GM18526 (cell line): ENCODE data around the gene MICAL3.

Experiments used
- POLR2A ChIP-seq: IDR thresholded peaks from 3 replicates; pipeline ENCODE4 v1.6.1; 2011; ENCODE audit not compliant: insufficient read length; ENCODE audit errors: extremely low read depth

MICAL3 gene

DNA sequence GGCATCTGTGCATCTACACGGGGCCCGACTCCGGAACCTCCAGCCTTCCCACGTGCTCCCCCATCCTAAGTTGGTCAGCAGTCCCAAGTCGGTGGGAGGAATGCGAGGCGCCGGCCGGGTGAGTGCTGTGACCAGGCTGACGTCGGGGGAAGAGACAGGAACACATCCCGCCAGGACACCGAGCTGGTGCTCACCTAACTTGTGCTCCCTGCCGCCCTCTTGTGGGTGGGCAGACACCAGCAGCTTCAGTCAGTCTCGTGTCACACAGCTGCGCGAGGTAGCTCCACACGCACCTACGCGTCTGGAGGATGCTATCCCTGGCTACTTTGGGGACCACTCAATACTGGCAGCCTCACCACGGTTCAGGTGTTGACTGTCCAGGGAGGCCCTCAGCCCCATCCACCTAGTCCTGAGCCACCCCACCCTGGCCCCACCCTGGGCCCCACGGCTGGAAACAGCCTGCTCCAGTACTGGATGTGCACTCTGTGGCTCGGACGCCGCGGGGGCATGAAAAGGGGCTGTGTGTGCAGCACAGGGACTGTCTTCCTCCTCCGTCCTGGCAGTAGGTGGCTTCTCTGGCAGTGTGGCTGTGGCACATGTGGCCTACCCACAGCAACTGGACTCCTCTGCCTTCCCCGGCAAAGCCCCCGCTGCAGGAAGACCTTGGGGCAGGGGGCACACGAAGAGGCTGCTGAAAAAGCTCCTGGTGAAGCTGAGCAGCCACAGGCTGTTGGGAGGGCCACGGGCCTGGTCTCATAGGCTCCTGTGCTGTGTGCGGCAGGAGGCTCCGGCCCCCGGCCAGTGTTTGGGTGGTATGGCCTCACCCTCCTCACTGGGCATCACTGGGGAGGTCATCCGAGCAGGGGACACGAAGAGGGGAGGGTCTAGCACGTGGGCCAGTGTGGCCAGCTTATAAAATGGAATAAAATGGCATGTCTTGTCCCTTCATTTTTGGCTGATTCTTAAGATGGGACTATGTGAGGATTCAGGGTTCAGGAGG, 238.9 kb downstream of the MICAL3 start:
- TF ChIP-seq POLR2A, result no peak

DNA sequence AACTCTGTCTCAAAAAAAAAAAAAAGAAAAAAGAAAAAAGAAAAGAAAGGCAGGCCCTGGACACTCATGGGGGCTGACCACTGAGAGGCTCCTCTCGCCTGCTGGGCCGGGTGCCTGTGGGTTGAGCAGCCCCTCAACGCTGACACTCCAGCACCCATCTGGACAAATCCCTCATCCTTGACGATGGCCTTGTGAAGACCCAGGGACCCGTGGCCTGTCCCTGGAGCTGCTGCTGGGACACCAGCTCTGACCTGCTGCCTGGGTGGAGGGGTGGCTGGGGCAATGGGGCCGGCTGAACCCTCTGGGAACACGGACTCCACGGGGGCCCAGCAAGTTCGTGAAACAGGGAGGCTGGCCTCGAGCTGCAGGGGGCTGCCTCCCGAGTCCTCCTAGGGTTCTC, 239.6 kb downstream of the MICAL3 start:
- no peak for TF ChIP-seq POLR2A

DNA sequence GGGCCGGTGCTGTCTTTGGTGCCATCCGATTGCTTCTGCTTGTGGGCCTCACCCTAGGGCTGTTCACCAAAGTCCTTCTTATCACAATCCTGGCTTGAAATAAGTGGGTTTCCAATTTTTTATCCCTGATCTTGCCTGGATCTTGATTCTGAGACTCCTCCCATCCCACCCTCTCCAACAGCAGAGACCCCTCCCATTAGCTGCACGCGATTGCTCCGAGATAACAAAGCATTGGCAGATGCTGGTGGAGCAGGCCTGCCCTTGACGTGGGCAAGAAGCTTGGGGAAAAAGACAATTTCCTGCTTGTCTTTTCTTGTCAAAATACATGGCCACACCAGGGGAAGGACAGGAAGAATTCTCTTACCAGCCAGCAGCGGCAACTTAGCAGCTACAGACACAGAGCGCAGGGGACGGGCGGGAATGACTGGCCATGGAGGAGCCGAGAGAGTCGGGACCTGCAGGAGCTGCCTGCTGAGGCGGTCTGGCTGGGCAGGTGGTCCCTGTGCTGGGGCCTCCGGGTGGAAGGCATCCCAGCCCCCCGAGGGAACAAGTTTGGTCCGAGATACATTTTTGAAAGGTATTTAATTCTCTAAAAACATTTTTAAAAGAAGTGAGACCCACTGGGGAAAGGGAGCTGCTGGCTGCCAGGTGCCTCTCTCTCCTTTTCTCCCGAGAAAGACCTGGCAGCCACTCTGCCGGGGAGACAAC, 240.4 kb downstream of the MICAL3 start:
- no peak for TF ChIP-seq POLR2A

DNA sequence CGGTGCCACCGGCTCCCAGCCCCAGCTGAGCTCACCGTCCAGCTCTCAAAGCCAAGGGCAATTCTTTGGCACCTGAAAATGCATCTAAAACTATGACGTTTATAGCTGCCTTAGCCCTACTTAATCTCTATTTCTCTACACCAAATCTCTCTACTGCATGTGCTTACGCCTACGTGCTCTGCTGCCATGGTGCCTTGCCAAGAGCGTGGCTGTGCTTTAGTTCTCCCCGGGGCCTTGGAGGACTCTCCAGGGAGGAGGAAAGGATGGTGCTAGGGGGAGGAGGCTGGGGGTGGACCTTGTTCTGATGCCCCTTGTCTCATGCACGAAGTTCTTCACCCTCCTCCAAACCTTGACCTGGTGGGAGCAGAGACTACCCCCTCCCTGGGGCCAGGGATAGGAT, 241.0 kb downstream of the MICAL3 start:
- no peak for TF ChIP-seq POLR2A

DNA sequence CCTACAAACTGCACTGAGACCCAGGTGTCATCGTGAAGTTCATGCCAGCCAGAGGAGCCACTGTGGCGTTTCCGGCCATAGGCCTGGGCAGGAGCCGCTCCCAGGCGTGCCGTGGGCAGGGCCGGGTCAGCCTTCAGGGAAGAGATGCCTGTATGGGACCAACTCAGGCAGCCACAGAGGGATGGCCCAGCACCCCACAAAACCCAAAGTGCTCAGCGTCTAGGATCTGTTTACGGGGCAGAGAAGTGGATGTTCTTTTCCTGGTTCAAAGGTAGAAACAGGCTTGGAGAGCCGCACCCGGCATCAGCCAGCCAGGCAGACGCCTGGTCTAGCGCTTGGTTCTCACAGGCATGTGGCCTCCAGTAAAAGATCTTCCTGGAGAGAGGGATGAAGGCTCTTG, 241.7 kb downstream of the MICAL3 start:
- TF ChIP-seq POLR2A, result no peak

DNA sequence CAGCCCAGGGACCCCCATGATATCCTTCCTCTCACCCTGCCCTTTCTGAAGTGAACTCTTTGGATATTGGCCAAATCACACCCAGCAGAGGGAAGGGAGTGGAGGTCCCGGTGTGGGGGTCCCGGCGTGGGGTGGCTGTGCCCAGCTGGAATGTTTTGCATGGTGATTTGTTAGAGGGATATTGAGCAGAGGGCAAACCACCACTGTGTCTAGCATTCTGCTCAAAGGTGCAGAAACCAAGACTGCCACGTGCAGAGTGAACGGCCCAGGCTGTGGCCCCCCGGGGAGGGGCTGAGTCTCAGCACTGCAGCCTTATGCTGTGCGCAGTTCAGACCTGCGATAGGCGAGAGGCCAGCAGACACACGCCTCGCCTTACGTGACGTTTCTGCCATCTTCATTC, 242.2 kb downstream of the MICAL3 start:
- TF ChIP-seq POLR2A, result no peak

DNA sequence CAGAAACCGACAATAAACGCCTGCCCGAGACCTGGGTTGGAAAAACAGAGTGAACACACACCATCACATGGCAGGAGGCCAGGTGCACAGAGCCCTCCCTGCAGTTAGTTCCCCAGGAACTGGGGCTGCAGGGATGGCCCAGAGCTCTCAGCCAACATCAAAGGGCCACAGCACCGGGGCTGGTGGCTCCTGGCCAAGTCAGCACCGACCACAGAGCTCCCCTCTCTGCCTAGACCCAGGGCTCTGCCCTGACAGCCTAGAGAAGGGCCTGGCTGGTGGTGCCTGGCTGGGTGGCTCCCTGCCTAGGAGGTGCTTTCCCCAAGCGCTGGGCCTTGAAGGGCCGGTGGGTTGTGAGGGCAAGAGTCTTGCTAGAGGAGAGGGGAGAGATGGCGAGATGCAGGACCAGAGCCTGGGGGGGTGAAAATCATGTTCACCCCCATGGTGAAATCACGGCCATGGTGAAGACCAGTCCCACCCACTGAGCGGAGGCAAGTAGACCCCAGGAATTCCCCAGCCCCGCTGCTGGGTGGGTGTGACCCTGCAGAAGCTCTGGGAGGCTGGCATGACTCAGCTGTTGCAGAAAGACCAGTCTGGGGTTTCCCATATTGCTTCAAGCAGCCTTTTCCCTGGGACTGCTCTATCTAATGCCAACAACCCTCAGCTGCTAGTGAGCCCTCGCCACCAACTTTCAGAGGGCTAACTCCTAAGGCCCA, 242.9 kb downstream of the MICAL3 start:
- no peak for TF ChIP-seq POLR2A

DNA sequence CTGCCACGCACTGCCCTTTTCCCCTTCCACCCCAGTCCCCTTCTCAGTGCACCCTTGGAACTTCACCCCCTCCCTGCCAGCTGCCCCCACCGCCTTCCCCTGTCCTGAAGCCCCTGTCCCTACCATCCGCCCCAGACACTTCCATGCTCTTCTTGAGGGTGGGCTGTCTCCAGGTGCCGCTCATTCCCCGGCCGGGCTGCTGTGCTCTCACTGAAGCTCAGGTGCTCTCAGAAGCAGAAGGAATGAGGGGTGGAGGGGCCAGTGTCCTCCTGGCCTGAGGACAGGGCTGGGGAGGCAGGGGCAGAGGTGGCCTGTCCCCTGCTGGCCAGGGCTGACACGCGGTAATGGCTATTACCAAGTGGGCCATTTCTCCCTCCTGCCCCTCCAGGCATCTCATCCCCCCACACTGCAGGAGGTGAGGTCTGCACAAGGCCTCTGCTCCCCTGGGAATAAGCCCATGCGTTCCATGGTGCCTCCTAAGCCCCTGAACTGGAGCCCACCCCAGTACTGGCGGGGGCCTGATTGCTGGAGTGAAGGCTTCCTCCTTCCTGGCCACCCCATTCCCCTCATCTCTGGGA, 243.5 kb downstream of the MICAL3 start:
- TF ChIP-seq POLR2A, result no peak

DNA sequence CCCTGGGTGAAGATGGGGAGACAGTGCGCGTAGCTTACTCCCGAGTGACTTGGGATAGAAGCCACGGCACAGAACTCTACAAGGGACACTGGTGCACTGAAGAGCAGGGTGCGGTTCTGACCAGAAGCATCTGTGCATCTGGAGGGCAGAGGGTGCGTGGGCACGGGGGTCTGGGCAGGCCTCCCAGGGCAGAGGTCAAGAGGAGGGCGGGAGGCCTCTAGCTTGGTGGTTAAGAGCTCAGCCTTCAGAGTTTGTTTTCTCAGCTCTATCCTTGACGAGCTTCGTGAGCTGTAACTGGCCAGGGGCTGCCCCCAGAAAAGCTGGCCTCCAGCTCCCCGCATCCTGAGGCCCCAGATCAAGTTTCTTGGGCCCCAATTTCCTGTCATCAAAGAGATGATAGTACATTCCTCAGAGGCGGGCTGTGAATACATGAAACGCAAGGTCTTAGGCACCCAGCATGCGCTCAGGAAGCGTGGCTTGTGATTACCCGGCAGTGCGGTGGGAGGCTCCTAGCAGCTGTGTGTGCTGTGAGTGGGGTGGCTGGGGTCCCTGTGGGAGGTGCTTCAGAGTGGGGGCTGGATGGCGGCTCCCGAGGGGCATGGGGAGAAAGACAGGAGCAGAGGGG, 244.1 kb downstream of the MICAL3 start:
- no peak for TF ChIP-seq POLR2A

DNA sequence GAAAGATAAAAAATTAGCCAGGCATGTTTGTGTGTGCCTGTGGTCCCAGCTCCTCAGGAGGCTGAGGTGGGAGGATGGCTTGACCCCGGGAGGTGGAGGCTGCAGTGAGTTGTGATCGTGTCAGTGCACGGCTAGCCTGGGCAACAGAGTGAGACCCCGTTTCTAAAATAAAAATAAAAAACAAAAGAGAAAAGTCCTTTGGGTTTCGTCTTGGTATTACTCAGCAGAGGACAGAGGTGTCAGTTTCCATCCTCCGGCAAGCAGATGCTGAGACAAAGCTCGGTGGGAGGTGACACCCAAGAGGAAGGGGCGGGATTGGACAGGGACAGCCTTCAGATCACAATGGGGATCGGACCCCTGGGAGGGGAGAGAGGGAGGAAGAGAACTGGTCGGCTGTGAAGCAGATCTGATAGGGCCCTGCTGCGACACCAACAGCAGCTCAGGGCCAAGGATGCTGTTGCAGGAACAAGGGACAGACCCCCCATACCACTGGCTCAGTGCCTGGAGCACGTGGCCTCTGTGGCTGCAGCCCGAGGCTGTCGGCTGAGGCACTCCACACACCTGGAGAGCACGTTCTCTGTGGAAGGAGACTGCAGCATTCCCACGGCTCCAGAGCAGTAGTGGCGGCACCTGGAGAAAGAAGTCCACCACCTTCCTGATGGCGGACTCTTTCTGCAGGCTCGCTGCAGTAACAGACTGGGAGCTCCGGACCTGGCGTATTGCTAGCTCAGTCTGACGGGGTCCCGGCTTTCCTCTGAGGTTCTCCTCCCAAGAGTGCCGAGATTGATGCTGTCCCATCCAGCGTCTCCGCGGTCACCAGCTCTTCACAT, 244.9 kb downstream of the MICAL3 start:
- TF ChIP-seq POLR2A, result peak; percentile 55

DNA sequence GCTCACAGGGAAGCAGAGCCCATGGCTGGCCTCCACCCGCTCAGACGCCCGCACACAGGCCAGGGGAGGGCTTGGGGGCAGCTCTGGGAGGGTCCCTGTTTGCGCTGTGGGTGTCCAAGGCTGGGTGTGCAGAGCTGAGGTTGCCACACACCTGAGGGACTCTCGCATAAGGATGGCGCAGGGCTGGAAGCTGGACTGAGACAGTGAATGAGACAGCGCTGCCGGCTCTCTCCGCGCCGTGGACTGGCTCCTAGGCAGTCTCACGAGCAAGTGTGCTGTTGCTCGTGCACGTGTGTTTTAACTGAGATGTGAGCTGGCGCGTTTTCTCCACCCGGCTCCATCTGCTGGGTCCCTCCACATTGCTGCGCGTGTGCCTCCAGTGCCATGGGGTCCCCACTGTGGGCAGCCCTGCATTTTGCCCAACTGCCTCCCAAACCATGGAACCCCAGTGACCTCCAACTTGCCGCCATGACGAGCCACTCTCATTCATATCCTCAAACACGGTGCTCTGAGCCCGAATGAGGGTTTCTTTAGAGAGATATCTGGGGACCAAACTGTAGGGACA, 245.9 kb downstream of the MICAL3 start:
- no peak for TF ChIP-seq POLR2A

DNA sequence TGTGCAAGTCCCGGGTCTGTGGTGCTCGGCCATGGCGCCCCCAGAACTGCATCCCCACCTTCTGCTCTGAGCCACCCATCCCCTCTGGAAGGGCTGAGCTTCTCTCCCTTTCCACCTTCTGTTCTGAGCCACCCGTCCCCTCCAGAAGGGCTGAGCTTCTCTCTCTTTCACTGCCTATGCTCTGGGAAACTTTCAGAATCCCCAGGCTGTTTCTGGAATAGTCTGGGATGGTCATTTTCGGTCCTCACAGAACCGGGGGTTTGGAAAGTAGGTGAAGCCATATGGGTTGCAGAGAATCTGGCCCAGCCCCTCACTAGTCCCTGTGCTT, 246.7 kb downstream of the MICAL3 start:
- TF ChIP-seq POLR2A, result no peak

DNA sequence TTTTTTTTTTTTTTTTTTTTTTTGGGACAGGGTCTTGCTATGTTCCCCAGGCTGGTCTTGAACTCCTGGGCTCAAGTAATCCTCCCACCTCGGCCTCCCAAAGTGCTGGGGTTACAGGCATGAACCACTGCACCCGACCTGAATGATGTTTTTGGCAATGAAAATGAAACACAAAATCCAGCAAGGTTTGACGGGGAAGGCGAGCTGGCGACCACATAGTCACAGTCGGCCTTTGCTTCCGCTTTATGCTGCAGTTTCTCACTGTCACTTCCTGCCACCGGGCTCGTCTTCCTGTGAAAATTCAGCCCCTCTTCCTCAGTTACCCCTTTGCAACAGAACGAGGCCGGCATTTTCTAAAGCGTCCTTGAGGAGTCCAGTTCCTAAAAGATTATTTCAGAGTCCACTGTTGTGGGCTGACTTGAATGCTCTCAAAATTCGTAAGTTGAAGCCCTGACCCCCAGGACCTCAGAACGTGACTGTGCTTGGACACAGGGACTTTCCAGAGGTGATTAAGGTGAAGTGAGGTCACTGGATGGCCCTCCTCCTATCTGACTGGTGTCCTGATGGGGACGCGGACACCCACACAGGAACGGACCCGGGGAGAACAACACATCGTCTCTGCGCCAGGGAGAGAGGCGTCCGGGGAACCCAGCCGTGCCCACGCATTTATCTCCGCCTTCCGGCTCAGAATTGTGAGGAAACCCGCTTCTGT, 247.2 kb downstream of the MICAL3 start:
- TF ChIP-seq POLR2A, result peak; percentile 67
